Neural cell (in vitro differentiated cells): ENCODE measurements around the gene ADCY4.
A peak's percentile ranks its signal among the peaks of the same experiment; 100 is the strongest.

Experiments used
- EZH2 ChIP-seq: fragments of 200-600, 300-800 bp; shearing (Covaris generic), sonication (generic); IDR thresholded peaks from 2 replicates; pipeline ENCODE4 v1.6.1; 2014; ENCODE audit warnings: antibody characterized with exemption, low read length, borderline replicate concordance, mild to moderate bottlenecking; ENCODE audit not compliant: insufficient read depth, poor library complexity, severe bottlenecking
- POLR2AphosphoS5 ChIP-seq: IDR thresholded peaks from 2 replicates; pipeline ENCODE4 v1.6.1; 2012
- RAD21 ChIP-seq: fragments of 450-650 bp; conservative IDR thresholded peaks from 2 replicates; pipeline ENCODE4 v1.6.1; 2014; ENCODE audit warnings: antibody characterized with exemption, mild to moderate bottlenecking, moderate library complexity
- SMC3 ChIP-seq: fragments of 450-650 bp; conservative IDR thresholded peaks from 2 replicates; pipeline ENCODE4 v1.6.1; 2014; ENCODE audit warnings: antibody characterized with exemption, mild to moderate bottlenecking, moderate library complexity; ENCODE audit not compliant: poor library complexity
- TAF1 ChIP-seq: IDR thresholded peaks from 2 replicates; pipeline ENCODE4 v1.6.1; 2012; ENCODE audit warnings: low read depth
- TF ChIP-seq, protein P1 (sequence below): fragments of 450-650 bp; IDR thresholded peaks from 2 replicates; pipeline ENCODE4 v1.5.1; 2014; ENCODE audit warnings: antibody characterized with exemption, mild to moderate bottlenecking, moderate library complexity; ENCODE audit not compliant: poor library complexity, severe bottlenecking
- TF ChIP-seq, protein P2 (sequence below): IDR thresholded peaks from 2 replicates; pipeline ENCODE4 v1.6.1; 2012; ENCODE audit warnings: borderline replicate concordance

DNA sequence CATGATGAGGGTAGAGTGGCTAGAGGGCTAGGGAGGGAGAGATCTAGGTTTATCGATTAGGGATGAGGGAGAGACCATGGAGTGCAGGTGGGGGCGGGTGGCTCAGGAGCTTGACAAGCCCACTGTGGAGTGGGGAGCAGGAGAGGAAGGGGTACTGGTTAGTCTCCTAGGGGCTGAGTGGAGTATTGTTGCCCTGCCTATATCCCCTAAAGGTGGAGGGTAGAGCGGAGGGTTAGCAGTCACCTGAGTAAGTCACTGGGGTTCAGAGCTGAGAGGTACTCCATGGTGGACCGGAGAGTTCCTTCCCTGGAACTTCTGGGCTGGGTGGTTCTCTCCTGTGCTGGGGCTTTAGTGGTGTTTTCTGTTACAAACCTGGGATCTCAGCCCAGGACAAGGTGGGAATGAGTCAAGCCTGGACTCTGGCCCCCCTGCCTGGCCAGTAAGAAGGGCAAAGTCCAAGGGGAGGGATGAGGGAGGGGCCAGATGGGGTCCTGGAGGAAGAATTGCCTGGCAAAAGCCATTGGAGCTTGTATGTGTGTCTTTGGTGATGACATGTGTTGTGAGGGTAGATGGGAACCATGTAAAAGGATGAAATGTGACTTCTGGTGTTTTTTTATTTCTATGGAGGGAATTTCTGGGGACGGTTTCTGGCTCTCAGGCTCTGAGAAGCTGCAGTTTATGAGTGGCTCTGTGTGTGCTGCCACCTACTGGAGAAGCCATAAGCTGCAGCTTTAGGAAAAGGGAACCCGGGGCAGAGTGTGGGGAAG lies 27.1 kb downstream of the ADCY4 start, which contains the start of gene CIDEB:
- TF ChIP-seq POLR2AphosphoS5 (no peak), EZH2 (no peak), RAD21 (peak; percentile 63), TAF1 (no peak), SMC3 (peak; percentile 75)
- TF ChIP-seq, protein P1, sequence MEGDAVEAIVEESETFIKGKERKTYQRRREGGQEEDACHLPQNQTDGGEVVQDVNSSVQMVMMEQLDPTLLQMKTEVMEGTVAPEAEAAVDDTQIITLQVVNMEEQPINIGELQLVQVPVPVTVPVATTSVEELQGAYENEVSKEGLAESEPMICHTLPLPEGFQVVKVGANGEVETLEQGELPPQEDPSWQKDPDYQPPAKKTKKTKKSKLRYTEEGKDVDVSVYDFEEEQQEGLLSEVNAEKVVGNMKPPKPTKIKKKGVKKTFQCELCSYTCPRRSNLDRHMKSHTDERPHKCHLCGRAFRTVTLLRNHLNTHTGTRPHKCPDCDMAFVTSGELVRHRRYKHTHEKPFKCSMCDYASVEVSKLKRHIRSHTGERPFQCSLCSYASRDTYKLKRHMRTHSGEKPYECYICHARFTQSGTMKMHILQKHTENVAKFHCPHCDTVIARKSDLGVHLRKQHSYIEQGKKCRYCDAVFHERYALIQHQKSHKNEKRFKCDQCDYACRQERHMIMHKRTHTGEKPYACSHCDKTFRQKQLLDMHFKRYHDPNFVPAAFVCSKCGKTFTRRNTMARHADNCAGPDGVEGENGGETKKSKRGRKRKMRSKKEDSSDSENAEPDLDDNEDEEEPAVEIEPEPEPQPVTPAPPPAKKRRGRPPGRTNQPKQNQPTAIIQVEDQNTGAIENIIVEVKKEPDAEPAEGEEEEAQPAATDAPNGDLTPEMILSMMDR: peak; percentile 89
- TF ChIP-seq, protein P2, sequence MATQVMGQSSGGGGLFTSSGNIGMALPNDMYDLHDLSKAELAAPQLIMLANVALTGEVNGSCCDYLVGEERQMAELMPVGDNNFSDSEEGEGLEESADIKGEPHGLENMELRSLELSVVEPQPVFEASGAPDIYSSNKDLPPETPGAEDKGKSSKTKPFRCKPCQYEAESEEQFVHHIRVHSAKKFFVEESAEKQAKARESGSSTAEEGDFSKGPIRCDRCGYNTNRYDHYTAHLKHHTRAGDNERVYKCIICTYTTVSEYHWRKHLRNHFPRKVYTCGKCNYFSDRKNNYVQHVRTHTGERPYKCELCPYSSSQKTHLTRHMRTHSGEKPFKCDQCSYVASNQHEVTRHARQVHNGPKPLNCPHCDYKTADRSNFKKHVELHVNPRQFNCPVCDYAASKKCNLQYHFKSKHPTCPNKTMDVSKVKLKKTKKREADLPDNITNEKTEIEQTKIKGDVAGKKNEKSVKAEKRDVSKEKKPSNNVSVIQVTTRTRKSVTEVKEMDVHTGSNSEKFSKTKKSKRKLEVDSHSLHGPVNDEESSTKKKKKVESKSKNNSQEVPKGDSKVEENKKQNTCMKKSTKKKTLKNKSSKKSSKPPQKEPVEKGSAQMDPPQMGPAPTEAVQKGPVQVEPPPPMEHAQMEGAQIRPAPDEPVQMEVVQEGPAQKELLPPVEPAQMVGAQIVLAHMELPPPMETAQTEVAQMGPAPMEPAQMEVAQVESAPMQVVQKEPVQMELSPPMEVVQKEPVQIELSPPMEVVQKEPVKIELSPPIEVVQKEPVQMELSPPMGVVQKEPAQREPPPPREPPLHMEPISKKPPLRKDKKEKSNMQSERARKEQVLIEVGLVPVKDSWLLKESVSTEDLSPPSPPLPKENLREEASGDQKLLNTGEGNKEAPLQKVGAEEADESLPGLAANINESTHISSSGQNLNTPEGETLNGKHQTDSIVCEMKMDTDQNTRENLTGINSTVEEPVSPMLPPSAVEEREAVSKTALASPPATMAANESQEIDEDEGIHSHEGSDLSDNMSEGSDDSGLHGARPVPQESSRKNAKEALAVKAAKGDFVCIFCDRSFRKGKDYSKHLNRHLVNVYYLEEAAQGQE: no peak
